Ascending aorta (tissue), 2 donors: ENCODE data around the gene FCRL3. TPM values are rescaled to one million over a fixed set of nuclear protein-coding genes. Genes with fewer than 3 reads are reported as not detected.
"Not testable (repeated sequence)": the region's sequence is repeated elsewhere in the genome, so short reads cannot be mapped to it uniquely, and the experiment has no call there.

Source experiments
- DNase-seq, 2 donors: peaks; one replicate each; pipeline ENCODE4 v3.0.0-alpha.2; 2019; ENCODE audit warnings: low spot score in 2 of 2
- H3K27ac ChIP-seq, 2 donors: fragments of 200-600 bp; sonication (generic); one replicate each; pipeline ENCODE4 v1.5.1; 2016 to 2017; ENCODE audit warnings: mild to moderate bottlenecking in 1 of 2
- H3K27me3 ChIP-seq: fragments of 200-600 bp; sonication (generic); one replicate; pipeline ENCODE4 v1.5.1; 2017
- H3K36me3 ChIP-seq, 2 donors: fragments of 200-600 bp; sonication (generic); one replicate each; pipeline ENCODE4 v1.5.1; 2016
- H3K4me1 ChIP-seq, 2 donors: fragments of 200-600 bp; sonication (generic); one replicate each; pipeline ENCODE4 v1.5.1; 2016 to 2017; ENCODE audit warnings: mild to moderate bottlenecking in 1 of 2
- H3K4me3 ChIP-seq, 2 donors: fragments of 200-600 bp; sonication (generic); one replicate each; pipeline ENCODE4 v1.5.1; 2016 to 2017; ENCODE audit warnings: mild to moderate bottlenecking in 1 of 2
- H3K9me3 ChIP-seq, 2 donors: fragments of 200-600 bp; sonication (generic); one replicate each; pipeline ENCODE4 v1.5.1; 2016
- intact Hi-C: fragments of 100-400 bp; cut with DNase I; formaldehyde crosslinking; loops from one replicate; pipeline ENCODE4 v1.15.1; 2023
- total RNA-seq: library from RNA; depleted of rRNA; stranded (reverse); fragments of >200 nt; gene quantifications from one replicate; pipeline ENCODE4 v1.1.0, GENCODE V29; 2016
- TF ChIP-seq, protein P1 (sequence below), 3 experiments: fragments of 200-600 bp in 2 of 3; fragments of 450-650 bp in 1 of 3; sonication (generic) in 2 of 3; IDR thresholded peaks; one replicate each; pipeline ENCODE4 v1.5.1; 2016 to 2019; ENCODE audit warnings: antibody characterized with exemption in 3 of 3, mild to moderate bottlenecking in 1 of 3, moderate library complexity in 1 of 3

The FCRL3 gene, protein sequence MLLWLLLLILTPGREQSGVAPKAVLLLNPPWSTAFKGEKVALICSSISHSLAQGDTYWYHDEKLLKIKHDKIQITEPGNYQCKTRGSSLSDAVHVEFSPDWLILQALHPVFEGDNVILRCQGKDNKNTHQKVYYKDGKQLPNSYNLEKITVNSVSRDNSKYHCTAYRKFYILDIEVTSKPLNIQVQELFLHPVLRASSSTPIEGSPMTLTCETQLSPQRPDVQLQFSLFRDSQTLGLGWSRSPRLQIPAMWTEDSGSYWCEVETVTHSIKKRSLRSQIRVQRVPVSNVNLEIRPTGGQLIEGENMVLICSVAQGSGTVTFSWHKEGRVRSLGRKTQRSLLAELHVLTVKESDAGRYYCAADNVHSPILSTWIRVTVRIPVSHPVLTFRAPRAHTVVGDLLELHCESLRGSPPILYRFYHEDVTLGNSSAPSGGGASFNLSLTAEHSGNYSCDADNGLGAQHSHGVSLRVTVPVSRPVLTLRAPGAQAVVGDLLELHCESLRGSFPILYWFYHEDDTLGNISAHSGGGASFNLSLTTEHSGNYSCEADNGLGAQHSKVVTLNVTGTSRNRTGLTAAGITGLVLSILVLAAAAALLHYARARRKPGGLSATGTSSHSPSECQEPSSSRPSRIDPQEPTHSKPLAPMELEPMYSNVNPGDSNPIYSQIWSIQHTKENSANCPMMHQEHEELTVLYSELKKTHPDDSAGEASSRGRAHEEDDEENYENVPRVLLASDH
- total RNA-seq: not detected

DNA sequence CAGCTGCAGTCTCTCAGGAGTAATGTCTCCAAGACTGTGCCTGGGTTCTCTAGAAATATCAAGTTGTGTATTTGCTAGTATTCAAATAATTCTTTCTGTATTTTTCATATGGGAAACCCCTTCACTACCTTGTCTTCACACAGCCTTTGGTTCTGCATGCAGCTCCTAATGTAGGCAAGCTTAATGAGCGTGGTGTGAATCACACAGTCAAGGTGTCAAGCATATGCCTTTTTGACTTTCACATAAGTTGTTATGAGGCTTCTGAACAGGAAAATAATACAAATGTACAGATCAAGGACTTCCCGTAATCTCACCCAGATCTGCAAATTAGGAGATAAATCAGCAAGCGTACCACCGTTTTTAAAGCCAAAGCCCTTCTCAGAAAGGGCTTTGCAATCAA lies at the start of gene FCRL3:
Gene FCRL3 (minus strand): TSS at position 38 of the 400 bp plus-strand sequence. CDS start 280 bp downstream, outside the sequence.
- Histone ChIP-seq H3K4me3 (no peak within 1 kb of the TSS), H3K4me1 (no peaks in the 10 kb centered on the region), H3K27me3 (no peaks in the 10 kb centered on the region), H3K27ac (no peak within 1 kb of the TSS), H3K36me3 (no peaks in the 10 kb centered on the region), H3K9me3 (no peaks in the 10 kb centered on the region)
- DNase-seq: no peak
- intact Hi-C loops: no loop called here
- TF ChIP-seq, protein P1, sequence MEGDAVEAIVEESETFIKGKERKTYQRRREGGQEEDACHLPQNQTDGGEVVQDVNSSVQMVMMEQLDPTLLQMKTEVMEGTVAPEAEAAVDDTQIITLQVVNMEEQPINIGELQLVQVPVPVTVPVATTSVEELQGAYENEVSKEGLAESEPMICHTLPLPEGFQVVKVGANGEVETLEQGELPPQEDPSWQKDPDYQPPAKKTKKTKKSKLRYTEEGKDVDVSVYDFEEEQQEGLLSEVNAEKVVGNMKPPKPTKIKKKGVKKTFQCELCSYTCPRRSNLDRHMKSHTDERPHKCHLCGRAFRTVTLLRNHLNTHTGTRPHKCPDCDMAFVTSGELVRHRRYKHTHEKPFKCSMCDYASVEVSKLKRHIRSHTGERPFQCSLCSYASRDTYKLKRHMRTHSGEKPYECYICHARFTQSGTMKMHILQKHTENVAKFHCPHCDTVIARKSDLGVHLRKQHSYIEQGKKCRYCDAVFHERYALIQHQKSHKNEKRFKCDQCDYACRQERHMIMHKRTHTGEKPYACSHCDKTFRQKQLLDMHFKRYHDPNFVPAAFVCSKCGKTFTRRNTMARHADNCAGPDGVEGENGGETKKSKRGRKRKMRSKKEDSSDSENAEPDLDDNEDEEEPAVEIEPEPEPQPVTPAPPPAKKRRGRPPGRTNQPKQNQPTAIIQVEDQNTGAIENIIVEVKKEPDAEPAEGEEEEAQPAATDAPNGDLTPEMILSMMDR (IDR thresholded peaks at IDR 0.05): no peak

DNA sequence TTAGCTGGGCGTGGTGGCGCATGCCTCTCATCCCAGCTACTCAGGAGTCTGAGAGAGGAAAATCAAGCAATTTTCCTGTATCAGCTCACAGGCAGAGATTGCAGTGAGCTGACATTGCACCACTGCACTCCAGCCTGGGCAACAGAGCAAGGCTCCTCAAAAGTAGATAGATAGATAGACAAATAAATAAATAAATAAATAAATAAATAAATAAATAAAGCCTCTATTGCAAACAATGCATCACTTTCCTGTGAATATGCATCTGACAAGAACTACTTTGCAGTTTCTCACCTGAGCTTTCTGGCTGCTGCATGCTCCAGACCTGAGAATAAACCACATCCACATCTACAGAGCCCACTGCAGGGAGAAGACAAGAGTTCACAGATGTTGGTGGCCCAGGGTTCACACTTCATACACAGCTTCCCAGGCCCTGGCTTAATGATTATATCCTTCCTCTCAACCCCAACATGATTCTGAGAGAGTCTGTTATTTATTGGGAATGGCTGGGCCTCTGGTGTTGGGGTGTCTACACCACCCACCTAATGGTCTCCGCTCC lies 47.8 kb upstream of the FCRL3 start:
- no peak overlapping the region for H3K27ac ChIP-seq
- TF ChIP-seq, protein P1 (IDR thresholded peaks at IDR 0.05): no peak
- H3K9me3 ChIP-seq: no peaks in the 10 kb centered on the region
- no peaks in the 10 kb centered on the region for H3K4me1 ChIP-seq
- H3K27me3 ChIP-seq: no peaks in the 10 kb centered on the region
- intact Hi-C loops: no loop called here
- DNase-seq: no peak
- H3K4me3 ChIP-seq: no peak overlapping the region
- no peaks in the 10 kb centered on the region for H3K36me3 ChIP-seq

DNA sequence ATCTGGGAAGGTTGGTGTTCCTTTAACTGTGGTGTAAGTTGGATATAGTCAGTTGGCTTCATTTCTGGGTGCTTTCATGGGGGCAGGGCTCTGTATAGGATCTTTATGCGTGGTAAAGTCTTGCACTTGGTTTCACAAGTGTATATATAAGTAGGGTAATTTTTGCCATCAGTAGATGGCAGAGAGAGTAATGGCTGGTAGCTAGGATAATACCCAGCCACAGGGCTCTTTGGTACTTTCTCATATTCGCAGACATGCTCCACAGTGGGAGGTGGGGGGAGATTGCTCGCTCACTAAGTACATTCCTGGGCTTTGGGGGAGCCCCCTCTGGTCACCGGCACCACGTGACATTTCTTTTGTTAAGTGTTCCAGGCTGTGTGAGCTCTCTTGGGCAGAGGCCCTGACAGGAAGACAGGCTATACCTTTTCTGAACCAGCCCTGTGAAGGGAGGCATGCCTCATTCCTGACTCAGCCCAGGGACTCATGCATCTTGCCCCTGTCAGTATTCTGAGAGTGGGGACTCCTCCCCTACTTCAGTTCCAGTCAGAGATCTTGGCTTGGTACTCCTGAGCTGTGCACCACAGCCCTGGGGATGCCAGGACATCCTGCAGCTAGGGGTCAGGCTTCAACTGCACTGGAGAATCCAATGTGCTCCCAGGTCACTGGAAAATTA lies 38.8 kb upstream of the FCRL3 start:
- intact Hi-C loops: no loop called here
- TF ChIP-seq, protein P1 (IDR thresholded peaks at IDR 0.05): no peak
- Histone ChIP-seq H3K27me3 (no peaks in the 10 kb centered on the region), H3K4me3 (no peak overlapping the region), H3K36me3 (no peaks in the 10 kb centered on the region), H3K4me1 (no peaks in the 10 kb centered on the region), H3K27ac (no peak overlapping the region), H3K9me3 (no peaks in the 10 kb centered on the region)
- no peak for DNase-seq

DNA sequence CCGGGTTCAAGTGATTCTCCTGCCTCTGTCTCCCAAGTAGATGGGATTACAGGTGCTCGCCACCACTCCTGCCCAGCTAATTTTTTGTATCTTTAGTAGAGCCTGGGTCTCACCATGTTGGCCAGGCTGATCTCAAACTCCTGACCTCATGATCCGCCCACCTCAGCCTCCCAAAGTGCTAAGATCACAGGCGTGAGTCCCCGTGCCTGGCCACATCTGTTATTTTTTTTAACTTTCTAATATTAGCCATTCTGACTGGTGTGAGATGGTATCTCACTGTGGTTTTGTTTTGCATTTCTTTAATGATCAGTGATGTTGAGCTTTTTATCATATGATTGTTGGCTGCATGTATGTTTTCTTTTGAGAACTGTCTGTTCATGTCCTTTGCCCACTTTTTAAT lies 35.4 kb upstream of the FCRL3 start:
- DNase-seq, H3K27me3 ChIP-seq, H3K36me3 ChIP-seq, H3K9me3 ChIP-seq, H3K27ac ChIP-seq, H3K4me3 ChIP-seq, intact Hi-C loops, H3K4me1 ChIP-seq: not testable (repeated sequence)

DNA sequence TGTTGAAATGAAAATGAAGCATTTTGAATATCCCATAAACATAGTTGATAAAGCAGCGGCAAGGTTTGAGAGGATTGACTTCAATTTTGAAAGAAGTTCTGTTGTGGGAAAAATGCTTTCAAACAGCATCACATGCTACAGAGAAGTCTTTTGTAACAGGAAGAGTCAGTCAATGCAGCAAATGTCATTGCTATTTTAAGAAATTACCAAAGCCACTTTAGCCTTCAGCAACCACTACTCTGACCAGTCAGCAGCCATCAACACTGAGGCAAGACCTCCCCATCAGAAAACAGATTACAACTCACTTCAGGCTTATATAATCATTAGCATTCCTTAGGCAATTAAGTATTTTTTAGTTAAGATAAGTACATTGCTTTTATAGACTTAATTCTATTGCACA lies 33.8 kb upstream of the FCRL3 start:
- Histone ChIP-seq H3K27me3 (no peaks in the 10 kb centered on the region), H3K4me3 (no peak overlapping the region), H3K27ac (no peak overlapping the region), H3K9me3 (no peaks in the 10 kb centered on the region), H3K4me1 (no peaks in the 10 kb centered on the region), H3K36me3 (no peaks in the 10 kb centered on the region)
- DNase-seq: no peak
- intact Hi-C loops: no loop called here
- TF ChIP-seq, protein P1 (IDR thresholded peaks at IDR 0.05): no peak
